Fibroblast of lung (primary cell): ENCODE results near the gene CNKSR3. TPM values are rescaled to one million over a fixed set of nuclear protein-coding genes. Genes with fewer than 3 reads are reported as not detected.
A peak's percentile ranks its signal among the peaks of the same experiment; 100 is the strongest.
"Not testable (repeated sequence)": the region's sequence is repeated elsewhere in the genome, so short reads cannot be mapped to it uniquely, and the experiment has no call there.

Experiments used
- DNase-seq, 2 donors: peaks; one replicate each; pipeline versions ENCODE4 v3.0.0 to v3.0.0-alpha.2; 2010; ENCODE audit warnings: low read depth in 2 of 2
- H2AFZ ChIP-seq: 2 replicates; pipeline ENCODE4 v1.5.1; 2012; ENCODE audit warnings: low read length, control low read depth, inconsistent platforms
- H3K27ac ChIP-seq: 2 replicates; pipeline ENCODE4 v1.5.1; 2011; ENCODE audit warnings: low read length, control low read depth; ENCODE audit not compliant: insufficient read depth
- H3K27me3 ChIP-seq: 2 replicates; pipeline ENCODE4 v1.5.1; 2011; ENCODE audit warnings: mild to moderate bottlenecking, low read length; ENCODE audit not compliant: control insufficient read depth, insufficient read depth
- H3K36me3 ChIP-seq: 2 replicates; pipeline ENCODE4 v1.5.1; 2011; ENCODE audit warnings: low read length; ENCODE audit not compliant: control insufficient read depth, insufficient read depth
- H3K4me1 ChIP-seq: 2 replicates; pipeline ENCODE4 v1.5.1; 2011; ENCODE audit warnings: low read length; ENCODE audit not compliant: control insufficient read depth, insufficient read depth; ENCODE audit errors: extremely low read depth
- H3K4me2 ChIP-seq: 2 replicates; pipeline ENCODE4 v1.5.1; 2011; ENCODE audit warnings: low read length, control low read depth; ENCODE audit not compliant: insufficient read depth; ENCODE audit errors: extremely low read depth
- H3K4me3 ChIP-seq, 4 experiments: fragments of 200-600 bp in 1 of 4; sonication (generic) in 1 of 4; replicated peaks in 1 of 4; 2 replicates each; pipeline ENCODE4 v1.5.1; 2011 to 2016; ENCODE audit warnings: low read length in 4 of 4, low read depth in 3 of 4, mild to moderate bottlenecking in 3 of 4, control low read depth in 2 of 4, inconsistent platforms in 1 of 4, mixed read lengths in 1 of 4; ENCODE audit not compliant: insufficient read depth in 1 of 4; ENCODE audit errors: control extremely low read depth in 1 of 4
- H3K79me2 ChIP-seq: 2 replicates; pipeline ENCODE4 v1.5.1; 2012; ENCODE audit warnings: mild to moderate bottlenecking, low read length, inconsistent platforms; ENCODE audit not compliant: control insufficient read depth, insufficient read depth
- H3K9ac ChIP-seq: 2 replicates; pipeline ENCODE4 v1.5.1; 2011; ENCODE audit warnings: mild to moderate bottlenecking, low read length, control low read depth; ENCODE audit not compliant: insufficient read depth
- H3K9me3 ChIP-seq: 2 replicates; pipeline ENCODE4 v1.5.1; 2012; ENCODE audit warnings: low read depth, low read length; ENCODE audit not compliant: control insufficient read depth, insufficient read depth
- H4K20me1 ChIP-seq: 2 replicates; pipeline ENCODE4 v1.5.1; 2011; ENCODE audit warnings: low read length; ENCODE audit not compliant: control insufficient read depth, insufficient read depth; ENCODE audit errors: extremely low read depth
- CTCF ChIP-seq, 2 donors: IDR thresholded peaks in 1 of 2; conservative IDR thresholded peaks in 1 of 2; 1 replicate in 1 of 2; 2 replicates in 1 of 2; pipeline ENCODE4 v1.5.1; 2011 to 2012; ENCODE audit warnings: low read length in 2 of 2, control low read depth in 1 of 2, inconsistent platforms in 1 of 2, low read depth in 1 of 2, mild to moderate bottlenecking in 1 of 2
- EZH2 ChIP-seq: IDR thresholded peaks from 2 replicates; pipeline ENCODE4 v1.5.1; 2012; ENCODE audit warnings: low read length, control low read depth, mild to moderate bottlenecking; ENCODE audit errors: missing control alignments
- polyA plus RNA-seq, 2 donors: library from polyadenylated mRNA; depleted of rRNA in 1 of 2; stranded (reverse) in 1 of 2; unstranded in 1 of 2; fragments of >200 nt; gene quantifications; 2 replicates each; pipeline ENCODE4 v1.2.1, GENCODE V29; 2011 to 2012; ENCODE audit warnings: missing spikeins in 1 of 2
- total RNA-seq: library from RNA; depleted of rRNA; stranded (reverse); fragments of >200 nt; gene quantifications from 2 replicates; pipeline ENCODE4 v1.2.1, GENCODE V29; 2014

CNKSR3 gene
- total and polyA plus RNA-seq, 2 donors (not counting 1 experiment from before 2014, with no cell fraction given), result 5.5 to 14.0 TPM

- Histone ChIP-seq H3K27ac (no peak overlapping the region), H3K4me2 (peak overlapping the region; percentile 84), H3K79me2 (no peaks in the 10 kb centered on the region), H4K20me1 (no peaks in the 10 kb centered on the region), H3K36me3 (no peaks in the 10 kb centered on the region), H3K27me3 (no peaks in the 10 kb centered on the region), H2AFZ (peak overlapping the region; percentile 82), H3K4me3 (peak overlapping the region in 2 of 4 experiments; percentile 49 to 54), H3K4me1 (no peaks in the 10 kb centered on the region), H3K9me3 (no peaks in the 10 kb centered on the region), H3K9ac (no peak overlapping the region)
- TF ChIP-seq CTCF (conservative IDR thresholded peaks at IDR 0.05 in 1 of 2, IDR thresholded peaks at IDR 0.05 in 1 of 2; ENCODE audit: low read depth in 1 of 2, low read length in 2 of 2) (no peak), EZH2 (no peak)
- DNase-seq, result no peak
These were observed 5.8 kb upstream of the CNKSR3 start for GRCh38 chr6:154516276-154516675.

- Histone ChIP-seq H3K4me1 (no peaks in the 10 kb centered on the region), H2AFZ (peak overlapping the region; percentile 82), H3K9me3 (no peaks in the 10 kb centered on the region), H3K79me2 (no peaks in the 10 kb centered on the region), H3K36me3 (no peaks in the 10 kb centered on the region), H3K27ac (no peak overlapping the region), H3K27me3 (no peaks in the 10 kb centered on the region), H3K4me2 (peak overlapping the region; percentile 84), H3K4me3 (peak overlapping the region; percentile 22 to 54 (median 39)), H4K20me1 (no peaks in the 10 kb centered on the region), H3K9ac (no peak overlapping the region)
- DNase-seq, result no peak
- no peak for TF ChIP-seq CTCF (conservative IDR thresholded peaks at IDR 0.05 in 1 of 2, IDR thresholded peaks at IDR 0.05 in 1 of 2; ENCODE audit: low read depth in 1 of 2, low read length in 2 of 2)
- TF ChIP-seq EZH2, result no peak
These were observed 5.3 kb upstream of the CNKSR3 start for GRCh38 chr6:154515826-154516225.

GRCh38 chr6:154515076-154515475, 4.6 kb upstream of the CNKSR3 start:
- not testable (repeated sequence) for H4K20me1 ChIP-seq, H3K27ac ChIP-seq, DNase-seq, H2AFZ ChIP-seq, H3K9me3 ChIP-seq, H3K4me1 ChIP-seq, H3K36me3 ChIP-seq, H3K9ac ChIP-seq, H3K79me2 ChIP-seq, H3K4me2 ChIP-seq, H3K4me3 ChIP-seq, H3K27me3 ChIP-seq
